Measurements from ENCODE around the gene WWTR1.

DNA sequence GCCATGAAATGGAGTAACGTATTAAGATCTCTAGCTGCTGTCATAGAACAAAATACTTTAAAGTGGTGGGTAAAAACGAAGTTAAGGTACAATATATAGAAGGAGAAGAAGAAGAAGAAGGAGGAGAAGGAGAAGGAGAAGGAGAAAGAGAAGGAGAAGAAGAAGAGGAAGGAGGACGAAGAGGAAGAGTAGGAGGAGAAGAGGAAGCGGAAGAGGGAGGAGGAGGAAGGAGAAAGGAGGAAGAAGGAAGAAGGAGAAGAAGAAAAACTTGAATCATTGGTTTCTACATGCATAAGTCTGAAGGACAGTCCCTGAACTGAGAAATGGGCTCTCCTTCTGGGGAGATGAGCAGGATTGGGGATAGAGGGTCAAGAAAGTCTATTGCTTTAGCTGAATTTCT lies 22.4 kb downstream of the WWTR1 start:
- no peak for TF ChIP-seq POLR2A (IDR thresholded peaks at IDR 0.05; ENCODE audit: low read depth, low read length)
- no peak for TF ChIP-seq SPI1 (IDR thresholded peaks at IDR 0.05; ENCODE audit: low read depth, low read length)
- TF ChIP-seq TAF1 (IDR thresholded peaks at IDR 0.05; ENCODE audit: low read depth, low read length): no peak
- TF ChIP-seq POLR2AphosphoS5 (IDR thresholded peaks at IDR 0.05; ENCODE audit: low read depth, low read length): no peak

Data from GM12891 (cell line).